NCI-H82 (cell line): ENCODE measurements around the gene CPEB4.
A peak's percentile ranks its signal among the peaks of the same experiment; 100 is the strongest.

ENCODE experiments used
- DNase-seq: peaks from one replicate; lab custom pipeline; 2025; lab: John Stamatoyannopoulos, UW

The CPEB4 gene

GRCh38 chr5:173974688-173975239, 86.6 kb downstream of the CPEB4 start:
- DNase-seq = peak; percentile 8

- DNase-seq = peak; percentile 19
Measured at GRCh38 chr5:173981185-173981761, 93.1 kb downstream of the CPEB4 start.

GRCh38 chr5:173984218-173984617, 96.1 kb downstream of the CPEB4 start:
- peak; percentile 64 for DNase-seq

- DNase-seq = no peak
Measured at GRCh38 chr5:173988554-173989431, 100.6 kb downstream of the CPEB4 start, which contains the start of gene C5orf47. Gene C5orf47, plus strand, starts transcription at chr5:173989170. Its CDS starts 94 bp downstream, at chr5:173989264.

- no peak for DNase-seq
Measured at GRCh38 chr5:173989432-173990082, 101.4 kb downstream of the CPEB4 start.

GRCh38 chr5:173997331-173997730, 109.2 kb downstream of the CPEB4 start:
- DNase-seq = no peak

- no peak for DNase-seq
Measured at GRCh38 chr5:173998531-173998930, 110.4 kb downstream of the CPEB4 start.

- DNase-seq = no peak
Measured at GRCh38 chr5:174000076-174000475, 111.9 kb downstream of the CPEB4 start.

- DNase-seq = no peak
Measured at GRCh38 chr5:174003795-174004194, 115.6 kb downstream of the CPEB4 start.

- DNase-seq = no peak
Measured at GRCh38 chr5:174008922-174009321, 120.8 kb downstream of the CPEB4 start.

GRCh38 chr5:174010365-174010764, 122.2 kb downstream of the CPEB4 start:
- no peak for DNase-seq

- no peak for DNase-seq
Measured at GRCh38 chr5:174011441-174011840, 123.3 kb downstream of the CPEB4 start.
